Measurements from ENCODE around the gene HCFC1R1.
"Not testable (repeated sequence)": the region's sequence is repeated elsewhere in the genome, so short reads cannot be mapped to it uniquely, and the experiment has no call there.

The HCFC1R1 gene

GRCh38 chr16:3023669-3024478 lies at the start of gene HCFC1R1, which contains the start of gene THOC6:
HCFC1R1 (minus strand) TSS chr16:3023942; CDS start chr16:3023941, 1 bp downstream.
THOC6 (plus strand) TSS chr16:3024035; CDS start chr16:3024327, 292 bp downstream.
- DNase-seq, result peak; percentile 95

- no peak for DNase-seq
Observed at GRCh38 chr16:3073448-3073847, 49.7 kb upstream of the HCFC1R1 start.

GRCh38 chr16:3072576-3073263 lies 49.0 kb upstream of the HCFC1R1 start:
- not testable (repeated sequence) for DNase-seq

- DNase-seq, result not testable (repeated sequence)
Observed at GRCh38 chr16:3072148-3072547, 48.4 kb upstream of the HCFC1R1 start.

GRCh38 chr16:3071655-3072054 lies 47.9 kb upstream of the HCFC1R1 start:
- DNase-seq, result no peak

- DNase-seq, result no peak
Observed at GRCh38 chr16:3070608-3071111, 46.9 kb upstream of the HCFC1R1 start.

- DNase-seq, result not testable (repeated sequence)
Observed at GRCh38 chr16:3069146-3069545, 45.4 kb upstream of the HCFC1R1 start.

GRCh38 chr16:3068487-3068886 lies 44.7 kb upstream of the HCFC1R1 start:
- DNase-seq, result no peak

- DNase-seq, result no peak
Observed at GRCh38 chr16:3066440-3066748, 42.7 kb upstream of the HCFC1R1 start.

- peak; percentile 37 for DNase-seq
Observed at GRCh38 chr16:3065742-3066439, 42.1 kb upstream of the HCFC1R1 start.

GRCh38 chr16:3065069-3065741 lies 41.5 kb upstream of the HCFC1R1 start, which contains the start of gene IL32:
IL32 (plus strand) TSS chr16:3065640; CDS start chr16:3065812, 172 bp downstream.
- peak; percentile 73 for DNase-seq

- DNase-seq, result no peak
Observed at GRCh38 chr16:3063625-3064386, 40.1 kb upstream of the HCFC1R1 start.

GRCh38 chr16:3062553-3062952 lies 38.8 kb upstream of the HCFC1R1 start:
- no peak for DNase-seq

GRCh38 chr16:3060339-3061127 lies 36.8 kb upstream of the HCFC1R1 start:
- DNase-seq, result no peak

GRCh38 chr16:3059723-3060242 lies 36.0 kb upstream of the HCFC1R1 start:
- no peak for DNase-seq

GRCh38 chr16:3059041-3059722 lies 35.4 kb upstream of the HCFC1R1 start:
- DNase-seq, result peak; percentile 76

- peak; percentile 49 for DNase-seq
Observed at GRCh38 chr16:3058139-3059030, 34.6 kb upstream of the HCFC1R1 start.

- DNase-seq, result no peak
Observed at GRCh38 chr16:3057181-3058138, 33.7 kb upstream of the HCFC1R1 start.

Measured in stimulated activated naive CD4-positive, alpha-beta T cell treated with Interleukin-2 at 50 U/mL for 16 hours (primary cell).